ENCODE results near the gene PRKACB.

The PRKACB gene

GRCh38 chr1:84202126-84202525 is 58.1 kb downstream of the PRKACB start:
- in situ Hi-C loops (cut with MboI; ENCODE audit: low sequenced_read_pairs, unreplicated experiment): no loop called here
- no peak for TF ChIP-seq CTCF (IDR thresholded peaks at IDR 0.05; ENCODE audit: borderline replicate concordance, control extremely low read depth, extremely low read depth, insufficient read depth, missing control alignments)
- no peak for DNase-seq (ENCODE audit: low spot score)

DNA sequence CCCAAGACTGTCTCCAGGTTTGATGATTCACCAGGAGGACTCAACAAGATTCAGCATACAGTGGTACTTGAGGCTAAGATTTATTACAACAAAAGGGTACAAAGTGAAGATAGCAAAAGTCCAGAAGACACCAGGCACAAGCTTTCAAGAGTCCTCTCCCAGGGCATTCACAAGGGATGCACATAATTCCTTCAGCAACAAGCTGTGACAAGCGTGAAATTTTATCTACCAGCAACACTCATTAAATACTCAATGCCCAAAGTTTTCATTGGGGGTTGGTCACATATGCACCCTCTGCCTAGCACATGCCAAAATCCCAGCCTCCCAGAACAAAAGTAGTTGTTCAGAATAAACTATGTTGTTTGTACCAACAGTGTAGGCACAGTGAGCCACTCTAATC is 62.3 kb downstream of the PRKACB start:
- DNase-seq (ENCODE audit: low spot score): no peak
- in situ Hi-C loops (cut with MboI; ENCODE audit: low sequenced_read_pairs, unreplicated experiment): no loop called here
- no peak for TF ChIP-seq CTCF (IDR thresholded peaks at IDR 0.05; ENCODE audit: borderline replicate concordance, control extremely low read depth, extremely low read depth, insufficient read depth, missing control alignments)

DNA sequence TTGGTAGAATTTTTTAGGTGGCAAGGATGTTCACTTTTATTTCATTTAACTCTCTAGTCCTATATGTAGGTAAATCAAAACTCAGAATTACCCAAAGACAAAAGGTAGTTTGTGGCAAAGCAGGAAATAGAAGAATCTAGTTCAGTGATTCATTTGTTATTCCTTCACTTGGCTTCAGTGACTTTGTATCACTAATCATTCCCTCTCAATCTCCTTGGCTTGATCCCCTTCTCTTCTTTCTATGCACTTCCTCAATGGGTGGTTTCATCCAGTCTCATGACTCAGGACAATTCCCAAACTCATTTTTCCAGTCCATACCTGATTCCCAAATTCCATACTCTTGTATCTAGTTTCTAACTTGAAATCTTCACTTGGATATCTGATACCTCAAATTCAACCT is 64.9 kb downstream of the PRKACB start:
- no peak for DNase-seq (ENCODE audit: low spot score)
- TF ChIP-seq CTCF (IDR thresholded peaks at IDR 0.05; ENCODE audit: borderline replicate concordance, control extremely low read depth, extremely low read depth, insufficient read depth, missing control alignments): no peak
- in situ Hi-C loops (cut with MboI; ENCODE audit: low sequenced_read_pairs, unreplicated experiment): no loop called here

DNA sequence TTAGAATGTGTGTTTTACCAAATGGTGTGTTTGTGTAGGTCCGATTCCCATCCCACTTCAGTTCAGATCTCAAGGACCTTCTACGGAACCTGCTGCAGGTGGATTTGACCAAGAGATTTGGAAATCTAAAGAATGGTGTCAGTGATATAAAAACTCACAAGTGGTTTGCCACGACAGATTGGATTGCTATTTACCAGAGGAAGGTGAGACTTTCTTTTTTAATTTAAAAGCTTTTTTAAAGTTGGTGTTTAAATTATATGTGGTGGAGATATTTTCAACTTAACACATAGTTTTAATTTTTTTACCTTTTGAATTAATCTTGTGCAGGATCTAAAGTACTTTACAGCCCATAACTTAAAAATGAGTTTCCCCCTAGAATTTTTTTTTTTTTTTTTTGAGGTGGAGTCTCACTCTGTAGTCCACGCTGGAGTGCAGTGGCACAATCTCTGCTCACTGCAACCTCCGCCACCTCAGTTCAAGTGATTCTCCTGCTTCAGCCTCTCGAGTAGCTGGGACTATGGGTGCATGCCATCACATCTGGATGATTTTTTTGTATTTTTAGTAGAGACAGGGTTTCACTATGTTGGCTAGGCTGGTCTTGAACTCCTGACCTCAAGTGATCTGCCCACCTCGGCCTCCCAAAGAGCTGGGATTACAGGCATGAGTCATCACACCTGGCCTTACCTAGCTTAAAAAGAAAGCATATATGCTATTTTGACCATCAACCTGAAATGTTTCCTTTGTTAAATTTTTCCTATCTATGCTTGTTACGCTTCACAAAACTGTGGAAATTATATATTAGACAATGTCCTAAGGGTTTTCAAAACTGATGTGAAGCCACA is 70.3 kb downstream of the PRKACB start:
- no peak for DNase-seq (ENCODE audit: low spot score)
- TF ChIP-seq CTCF (IDR thresholded peaks at IDR 0.05; ENCODE audit: borderline replicate concordance, control extremely low read depth, extremely low read depth, insufficient read depth, missing control alignments): no peak

DNA sequence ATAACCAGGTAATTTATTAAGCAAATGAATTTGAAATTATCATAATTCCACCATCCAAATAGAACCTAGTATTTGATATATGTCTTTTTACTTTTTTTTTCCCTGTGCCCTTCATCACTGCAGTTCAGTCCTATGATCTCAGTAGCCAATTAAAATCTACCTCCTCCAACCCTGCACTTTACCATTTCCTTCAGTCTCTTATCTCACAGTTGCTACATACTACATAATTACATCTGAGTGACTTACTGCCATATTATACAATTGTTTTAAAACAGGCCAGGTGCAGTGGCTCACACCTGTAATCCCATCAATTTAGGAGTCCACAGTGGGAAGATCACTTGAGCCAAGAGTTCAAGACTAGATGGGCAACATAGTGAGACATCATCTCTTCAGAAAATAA is 73.2 kb downstream of the PRKACB start:
- in situ Hi-C loops (cut with MboI; ENCODE audit: low sequenced_read_pairs, unreplicated experiment): no loop called here
- DNase-seq (ENCODE audit: low spot score): no peak
- TF ChIP-seq CTCF (IDR thresholded peaks at IDR 0.05; ENCODE audit: borderline replicate concordance, control extremely low read depth, extremely low read depth, insufficient read depth, missing control alignments): no peak

More for the DNA sequence above, 70.3 kb downstream of the PRKACB start:
- in situ Hi-C loops (cut with MboI; ENCODE audit: low sequenced_read_pairs, unreplicated experiment): no loop called here

DNA sequence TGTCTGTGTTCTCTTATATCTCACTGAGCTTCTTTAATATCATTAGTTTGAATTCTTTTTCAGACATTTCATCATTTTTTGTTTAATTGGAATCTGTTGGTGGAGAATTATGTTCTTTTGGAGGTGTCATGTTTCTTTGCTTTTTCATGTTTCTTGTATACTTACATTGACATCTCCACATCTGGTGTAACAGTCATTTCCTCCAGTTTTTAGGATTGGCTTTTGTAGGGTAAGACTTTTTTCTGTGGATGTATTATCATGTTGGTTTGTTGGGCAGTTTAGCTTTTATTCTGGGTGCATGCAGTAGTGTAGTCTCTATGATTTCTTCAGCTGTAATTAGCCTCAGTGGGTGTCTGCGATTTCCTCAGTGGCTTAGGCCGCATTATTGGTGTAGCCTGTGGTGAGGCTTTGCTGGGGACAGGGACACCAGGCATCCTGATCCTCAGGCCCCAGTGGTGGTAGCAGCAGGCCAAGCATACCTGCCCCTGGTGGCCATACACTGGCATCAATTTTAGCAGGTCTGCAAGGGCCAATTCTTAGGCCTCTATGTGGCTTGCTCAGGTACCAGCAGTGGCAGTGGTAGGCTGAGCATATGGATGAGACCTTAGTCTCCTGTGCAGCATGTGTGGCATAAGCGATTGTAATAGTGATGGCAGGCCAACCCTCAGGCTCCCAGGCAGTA is 79.8 kb downstream of the PRKACB start:
- in situ Hi-C loops (cut with MboI; ENCODE audit: low sequenced_read_pairs, unreplicated experiment): no loop called here
- no peak for TF ChIP-seq CTCF (IDR thresholded peaks at IDR 0.05; ENCODE audit: borderline replicate concordance, control extremely low read depth, extremely low read depth, insufficient read depth, missing control alignments)
- no peak for DNase-seq (ENCODE audit: low spot score)
